T-helper 2 cell treated with Interferon-gamma antibody and Interleukin-4, amounts not matched to agents 100 ng/mL and 5 ng/mL, for 36 hours (primary cell): ENCODE data around the gene FLYWCH1. TPM values are rescaled to one million over a fixed set of nuclear protein-coding genes. Genes with fewer than 3 reads are reported as not detected.

ENCODE experiments used
- intact Hi-C: fragments of 100-400 bp; cut with micrococcal nuclease; formaldehyde crosslinking; loops from one replicate; pipeline ENCODE4 v1.15.1; 2023
- total RNA-seq: library from RNA; stranded (reverse); gene quantifications from 2 replicates; pipeline ENCODE4 v1.2.3, GENCODE V29; 2022

The FLYWCH1 gene
- total RNA-seq, 1 donor from 2014 or later = 67.3 TPM

GRCh38 chr16:2897110-2897509 is 14.6 kb upstream of the FLYWCH1 start:
- intact Hi-C loops = no loop called here

- intact Hi-C loops = no loop called here
Observed at GRCh38 chr16:2898831-2899563, 12.7 kb upstream of the FLYWCH1 start.

- intact Hi-C loops = no loop called here
Observed at GRCh38 chr16:2899564-2900072, 12.1 kb upstream of the FLYWCH1 start.

- intact Hi-C loops = no loop called here
Observed at GRCh38 chr16:2900526-2901075, 11.1 kb upstream of the FLYWCH1 start.

GRCh38 chr16:2902337-2903130 is 9.2 kb upstream of the FLYWCH1 start:
- intact Hi-C loops = no loop called here

- intact Hi-C loops = no loop called here
Observed at GRCh38 chr16:2904100-2904921, 7.4 kb upstream of the FLYWCH1 start.

GRCh38 chr16:2904922-2905240 is 6.8 kb upstream of the FLYWCH1 start:
- intact Hi-C loops = loop anchor here (1.0 to 5.0 kb wide), 4 partner anchors 22 to 223 kb away; partner anchors contain the start of genes FLYWCH2, KCTD5 and PKMYT1

- intact Hi-C loops = loop anchor here (1.0 to 5.0 kb wide), 4 partner anchors 22 to 223 kb away; partner anchors contain the start of genes FLYWCH2, KCTD5 and PKMYT1
Observed at GRCh38 chr16:2905241-2905987, 6.3 kb upstream of the FLYWCH1 start.

- intact Hi-C loops = loop anchor here (1.0 to 5.0 kb wide), 4 partner anchors 21 to 224 kb away; partner anchors contain the start of genes FLYWCH2, KCTD5 and PKMYT1
Observed at GRCh38 chr16:2905988-2906387, 5.7 kb upstream of the FLYWCH1 start.

GRCh38 chr16:2907084-2907753 is 4.5 kb upstream of the FLYWCH1 start:
- intact Hi-C loops = loop anchor here (5.0 kb wide), 2 partner anchors 75 to 225 kb away; partner anchors contain the start of genes KCTD5 and PKMYT1

- intact Hi-C loops = no loop called here
Observed at GRCh38 chr16:2910441-2910969, 1.2 kb upstream of the FLYWCH1 start.

- intact Hi-C loops = no loop called here
Observed at GRCh38 chr16:2912330-2913199, 834 bp downstream of the FLYWCH1 start.

- intact Hi-C loops = no loop called here
Observed at GRCh38 chr16:2913603-2914002, 1.9 kb downstream of the FLYWCH1 start.

- intact Hi-C loops = no loop called here
Observed at GRCh38 chr16:2914233-2914632, 2.5 kb downstream of the FLYWCH1 start.

- intact Hi-C loops = no loop called here
Observed at GRCh38 chr16:2915196-2915929, 3.6 kb downstream of the FLYWCH1 start.

GRCh38 chr16:2919511-2920255 is 8.0 kb downstream of the FLYWCH1 start:
- intact Hi-C loops = loop anchor here (10.0 kb wide), 1 partner anchor 145 kb away; the partner anchor contains the start of gene ELOB

GRCh38 chr16:2923481-2923880 is 11.8 kb downstream of the FLYWCH1 start:
- intact Hi-C loops = loop anchor here (10.0 kb wide), 1 partner anchor 149 kb away; the partner anchor contains the start of gene ELOB
